C4-2B (cell line): ENCODE results near the gene OR13A1.
"Not testable (repeated sequence)": the region's sequence is repeated elsewhere in the genome, so short reads cannot be mapped to it uniquely, and the experiment has no call there.

Source experiments
- H3K27ac ChIP-seq: fragments of 450-650 bp; 2 replicates; pipeline ENCODE4 v1.5.1; 2017
- ZFX ChIP-seq: fragments of 450-650 bp; IDR thresholded peaks from 2 replicates; pipeline ENCODE4 v1.6.1; 2017
- TF ChIP-seq, protein P1 (sequence below): fragments of 450-650 bp; conservative IDR thresholded peaks from 2 replicates; pipeline ENCODE4 v1.5.1; 2017; ENCODE audit warnings: mild to moderate bottlenecking

OR13A1 gene

DNA sequence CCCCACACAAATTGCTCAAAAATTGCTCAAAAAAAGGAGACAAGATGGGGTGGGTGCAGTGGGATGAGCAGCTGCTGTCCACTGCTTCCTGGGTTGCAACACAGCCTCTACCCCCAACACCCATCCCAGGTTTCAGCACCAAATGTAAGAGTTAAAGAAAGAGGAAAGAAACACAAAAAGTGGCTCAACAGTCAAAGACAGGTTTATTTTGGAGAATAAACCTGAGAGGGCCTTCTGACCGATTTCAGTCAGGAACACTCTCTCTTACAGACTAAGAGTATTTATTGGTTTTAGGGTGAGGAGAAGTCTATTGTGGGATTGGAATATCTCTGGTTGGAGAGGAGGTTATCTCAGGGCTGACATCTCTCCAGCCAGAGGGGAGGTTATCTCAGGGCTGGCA is 28.4 kb downstream of the OR13A1 start:
- no peak overlapping the region for H3K27ac ChIP-seq
- TF ChIP-seq, protein P1, sequence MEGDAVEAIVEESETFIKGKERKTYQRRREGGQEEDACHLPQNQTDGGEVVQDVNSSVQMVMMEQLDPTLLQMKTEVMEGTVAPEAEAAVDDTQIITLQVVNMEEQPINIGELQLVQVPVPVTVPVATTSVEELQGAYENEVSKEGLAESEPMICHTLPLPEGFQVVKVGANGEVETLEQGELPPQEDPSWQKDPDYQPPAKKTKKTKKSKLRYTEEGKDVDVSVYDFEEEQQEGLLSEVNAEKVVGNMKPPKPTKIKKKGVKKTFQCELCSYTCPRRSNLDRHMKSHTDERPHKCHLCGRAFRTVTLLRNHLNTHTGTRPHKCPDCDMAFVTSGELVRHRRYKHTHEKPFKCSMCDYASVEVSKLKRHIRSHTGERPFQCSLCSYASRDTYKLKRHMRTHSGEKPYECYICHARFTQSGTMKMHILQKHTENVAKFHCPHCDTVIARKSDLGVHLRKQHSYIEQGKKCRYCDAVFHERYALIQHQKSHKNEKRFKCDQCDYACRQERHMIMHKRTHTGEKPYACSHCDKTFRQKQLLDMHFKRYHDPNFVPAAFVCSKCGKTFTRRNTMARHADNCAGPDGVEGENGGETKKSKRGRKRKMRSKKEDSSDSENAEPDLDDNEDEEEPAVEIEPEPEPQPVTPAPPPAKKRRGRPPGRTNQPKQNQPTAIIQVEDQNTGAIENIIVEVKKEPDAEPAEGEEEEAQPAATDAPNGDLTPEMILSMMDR = no peak
- TF ChIP-seq ZFX = no peak

DNA sequence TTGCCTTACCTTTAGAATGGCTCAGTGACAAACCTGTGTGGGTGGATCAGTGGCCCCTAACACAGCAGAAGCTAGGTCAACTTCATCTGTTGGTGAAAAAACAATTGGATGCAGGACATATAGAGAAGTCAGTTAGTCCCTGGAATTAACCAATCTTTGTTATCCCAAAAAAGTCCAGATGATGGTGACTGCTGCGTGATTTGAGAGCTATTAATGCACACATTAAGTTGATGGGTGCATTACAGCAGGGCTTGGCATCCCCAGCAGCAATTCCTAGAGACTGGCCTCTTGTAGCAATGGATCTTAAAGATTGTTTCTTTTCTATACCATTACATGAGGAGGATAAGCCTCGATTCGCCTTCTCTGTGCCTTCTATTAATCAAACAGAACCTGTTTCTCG is 33.3 kb downstream of the OR13A1 start:
- no peak overlapping the region for H3K27ac ChIP-seq
- TF ChIP-seq ZFX = no peak
- TF ChIP-seq, protein P1 = peak; percentile 8; the same call in 1 of the 2 replicates

DNA sequence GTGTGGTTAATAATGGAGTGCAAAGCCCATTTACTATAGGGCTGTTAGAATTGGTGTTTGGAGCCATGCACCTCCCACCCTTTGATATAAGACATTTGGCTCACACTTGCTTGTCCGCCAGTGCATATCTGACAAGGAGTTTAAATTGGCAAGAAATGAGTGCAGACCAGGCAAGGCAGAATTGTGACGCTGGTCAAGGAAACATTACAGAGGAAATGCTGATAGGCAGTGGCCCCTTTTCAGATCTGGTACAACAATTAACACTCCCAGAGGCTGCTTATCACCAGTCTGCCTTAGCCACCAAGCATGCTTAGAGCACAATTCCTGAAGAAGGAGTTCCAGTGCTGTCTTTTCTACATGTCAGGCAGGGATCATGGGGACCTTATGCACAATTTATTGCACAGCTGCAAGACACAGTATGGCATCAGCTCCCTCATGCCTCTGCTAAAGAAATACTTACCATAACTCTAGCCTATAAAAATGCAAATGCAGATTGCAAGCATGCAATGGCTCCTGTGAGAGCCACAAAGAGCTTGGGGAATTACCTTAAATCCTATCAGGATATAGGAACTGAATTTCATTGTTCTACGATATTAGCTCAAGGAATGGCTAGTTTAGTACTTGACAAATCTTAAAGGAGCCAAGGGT is 35.2 kb downstream of the OR13A1 start:
- TF ChIP-seq, protein P1 = no peak
- TF ChIP-seq ZFX = no peak
- no peak overlapping the region for H3K27ac ChIP-seq

DNA sequence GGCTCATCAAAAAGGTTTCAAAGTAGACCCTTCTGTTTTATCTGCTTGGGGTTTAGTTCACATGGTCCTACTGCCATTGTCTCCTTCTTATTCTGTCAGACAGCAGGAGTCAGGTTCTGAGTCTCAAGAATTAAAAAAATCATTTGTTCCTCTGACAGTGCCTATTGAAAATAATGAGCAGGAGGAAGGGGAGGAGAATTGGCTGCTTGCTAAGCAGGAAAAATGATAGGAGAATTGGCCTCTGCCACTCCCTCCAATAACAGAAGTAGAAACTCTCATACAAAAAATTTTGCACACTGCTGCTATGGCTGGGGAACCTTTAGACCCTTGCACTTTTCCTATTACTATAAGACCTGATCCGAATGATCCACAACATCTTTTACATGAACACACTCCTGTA is 35.7 kb downstream of the OR13A1 start:
- TF ChIP-seq ZFX = no peak
- TF ChIP-seq, protein P1 = no peak

DNA sequence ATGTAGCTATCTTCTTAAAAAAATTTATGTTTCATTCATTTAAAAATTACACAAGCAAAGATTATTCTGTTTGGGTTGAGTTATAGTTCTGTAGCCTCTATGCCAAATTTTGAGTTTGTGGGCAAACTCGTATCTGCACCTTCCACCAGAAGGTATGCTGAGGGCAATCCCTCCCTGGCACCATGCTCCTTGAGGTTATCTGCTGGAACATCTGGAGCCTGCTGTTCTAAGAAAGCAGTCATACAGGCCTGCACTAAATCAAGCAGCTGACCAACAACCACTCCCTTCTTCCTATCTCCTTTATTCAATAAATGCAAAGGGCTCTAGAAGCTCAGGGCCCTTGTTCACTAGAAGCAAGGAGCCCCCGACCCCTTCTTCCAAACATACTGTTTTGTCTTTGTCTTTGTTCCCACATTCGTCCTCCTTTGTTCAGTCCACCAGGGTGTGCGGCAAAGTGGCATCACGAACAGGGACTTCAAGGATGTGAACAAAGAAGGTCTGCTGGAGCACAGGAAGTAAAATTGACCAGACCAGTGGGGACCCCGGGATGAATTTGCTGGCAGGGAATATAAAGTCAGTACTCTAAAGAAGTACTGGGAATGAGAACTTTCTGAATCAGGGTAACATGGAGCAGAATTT is 36.4 kb downstream of the OR13A1 start:
- no peak overlapping the region for H3K27ac ChIP-seq
- no peak for TF ChIP-seq ZFX
- TF ChIP-seq, protein P1 = no peak

More for the DNA sequence above, 35.7 kb downstream of the OR13A1 start:
- no peak overlapping the region for H3K27ac ChIP-seq

DNA sequence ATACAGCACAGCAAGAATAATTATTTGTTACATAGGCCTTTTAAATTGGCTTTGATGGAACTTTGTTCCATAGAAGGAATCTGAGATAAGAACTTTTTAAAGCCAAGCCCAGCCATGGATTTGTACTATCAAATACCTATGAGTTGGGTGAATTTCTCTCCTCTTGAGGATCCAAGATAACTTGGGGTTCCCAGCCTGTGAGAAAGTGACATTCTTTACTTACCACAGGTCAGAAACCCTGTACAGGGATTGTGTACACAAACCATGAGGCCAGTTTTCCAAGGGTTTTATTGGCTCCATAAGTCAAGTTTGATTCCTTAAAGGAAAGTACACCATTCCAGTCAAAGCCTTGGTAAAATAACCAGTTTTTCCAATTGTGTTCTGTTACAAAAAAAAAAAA is 39.3 kb downstream of the OR13A1 start:
- H3K27ac ChIP-seq = not testable (repeated sequence)

DNA sequence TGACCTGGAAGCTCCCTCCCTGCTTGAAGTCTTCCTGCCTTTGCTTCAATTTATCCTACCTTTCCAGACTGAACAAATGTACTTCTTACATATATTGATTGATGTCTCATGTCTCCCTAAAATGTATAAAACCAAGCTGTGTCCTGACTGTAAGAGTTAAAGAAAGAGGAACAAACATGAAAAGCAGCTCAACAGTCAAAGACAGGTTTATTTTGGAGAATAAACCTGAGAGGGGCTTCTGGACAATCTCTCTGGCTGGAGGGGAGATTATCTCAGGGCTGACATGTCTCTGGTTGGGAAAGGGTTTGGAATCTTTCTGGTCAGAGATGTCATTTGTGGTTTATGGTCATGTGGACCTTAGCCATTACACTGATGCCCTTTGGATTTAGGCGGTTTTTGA is 41.0 kb downstream of the OR13A1 start:
- no peak overlapping the region for H3K27ac ChIP-seq
- TF ChIP-seq, protein P1 = no peak
- TF ChIP-seq ZFX = no peak

DNA sequence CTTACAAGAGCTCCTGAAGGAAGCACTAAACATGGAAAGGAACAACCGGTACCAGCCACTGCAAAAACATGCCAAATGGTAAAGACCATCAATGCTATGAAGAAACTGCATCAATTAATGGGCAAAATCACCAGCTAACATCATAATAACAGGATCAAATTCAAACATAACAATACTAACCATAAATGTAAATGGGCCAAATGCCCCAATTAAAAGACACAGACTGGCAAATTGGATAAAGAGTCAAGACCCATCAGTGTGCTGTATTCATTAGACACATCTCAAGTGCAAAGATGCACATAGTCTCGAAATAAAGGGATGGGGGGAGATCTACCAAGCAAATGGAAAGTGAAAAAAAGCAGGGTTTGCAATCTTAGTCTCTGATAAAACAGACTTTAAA is 47.6 kb downstream of the OR13A1 start:
- not testable (repeated sequence) for H3K27ac ChIP-seq
